ENCODE data around the gene GNA14. TPM values are rescaled to one million over a fixed set of nuclear protein-coding genes. Genes with fewer than 3 reads are reported as not detected.

The GNA14 gene
- total and polyA plus RNA-seq, 2 of the 8 experiments (the other 6 are each of a cell fraction or from before 2014, with no cell fraction given) = 3.4 to 6.3 TPM

- Histone ChIP-seq H4K5ac (ENCODE audit: insufficient read length, low read depth, low read length) (no peak overlapping the region), H3K79me2 (ENCODE audit: control insufficient read depth in 1 of 2, insufficient read depth in 2 of 2, low read length in 2 of 2) (no peaks in the 10 kb centered on the region), H2BK20ac (ENCODE audit: low read length) (no peak overlapping the region), H4K91ac (replicated peaks; ENCODE audit: insufficient read length, low read length) (no peak overlapping the region), H3K18ac (ENCODE audit: extremely low read depth, low read length) (no peak overlapping the region), H3K79me1 (ENCODE audit: low read depth, low read length) (no peaks in the 10 kb centered on the region), H4K20me1 (replicated peaks in 1 of 2; ENCODE audit: control insufficient read depth in 1 of 2, insufficient read depth in 2 of 2, low read length in 2 of 2) (no peaks in the 10 kb centered on the region), H3K56ac (replicated peaks; ENCODE audit: insufficient read length, low read depth, low read length) (no peak overlapping the region), H3K27ac (ENCODE audit: low read depth, low read length) (no peak overlapping the region), H3K23me2 (ENCODE audit: low read depth, low read length) (no peaks in the 10 kb centered on the region), H3K4me1 (replicated peaks in 1 of 4; ENCODE audit: control insufficient read depth in 3 of 4, insufficient read depth in 4 of 4, low read length in 3 of 4) (no peaks in the 10 kb centered on the region; a peak in 2 of 7 replicates), H3K23ac (ENCODE audit: insufficient read length) (no peak overlapping the region), H2AFZ (ENCODE audit: low read length) (no peak overlapping the region), H3K4me3 (ENCODE audit: extremely low read depth in 1 of 4, insufficient read depth in 2 of 4, low read depth in 3 of 4, low read length in 4 of 4) (no peak overlapping the region), H3K4ac (replicated peaks; ENCODE audit: insufficient read length, low read depth, low read length) (no peak overlapping the region), H3K27me3 (replicated peaks in 1 of 4; ENCODE audit: control insufficient read depth in 3 of 4, extremely low read depth in 1 of 4, insufficient read depth in 3 of 4, low read length in 3 of 4) (no peaks in the 10 kb centered on the region), H4K8ac (ENCODE audit: extremely low read depth, insufficient read depth, low read length) (no peak overlapping the region), H2BK5ac (ENCODE audit: low read depth, low read length) (no peak overlapping the region), H2BK15ac (ENCODE audit: low read length) (no peak overlapping the region), H3K14ac (ENCODE audit: insufficient read length) (no peak overlapping the region), H3K4me2 (ENCODE audit: insufficient read depth in 1 of 2, low read depth in 2 of 2, low read length in 2 of 2) (no peak overlapping the region), H3K9ac (replicated peaks in 1 of 4; ENCODE audit: extremely low read depth in 1 of 4, low read depth in 3 of 4, low read length in 3 of 4) (no peak overlapping the region), H3K36me3 (ENCODE audit: control insufficient read depth in 2 of 4, insufficient read depth in 4 of 4, low read length in 3 of 4) (no peaks in the 10 kb centered on the region; a peak in 1 of 8 replicates), H2BK12ac (ENCODE audit: low read depth, low read length) (no peak overlapping the region), H2BK120ac (replicated peaks; ENCODE audit: low read depth, low read length) (no peak overlapping the region), H2AK5ac (ENCODE audit: low read depth, low read length) (no peak overlapping the region), H3K9me3 (ENCODE audit: insufficient read depth in 2 of 2, low read depth in 1 of 2, low read length in 1 of 2) (peaks cover 0 to 7% of the 10 kb centered on the region in 2 experiments; a peak in 1 of 4 replicates)
- CTCF ChIA-PET (ENCODE audit: partially characterized antibody) = interaction anchor here (0.7 to 6.3 kb wide), 7 partner anchors 12 to 162 kb away, joined by 3 to 72 read pairs (median 11); partner anchors contain the start of gene GNA14
- DNase-seq (ENCODE audit: low read depth in 1 of 2, low spot score in 2 of 2) (no peak), FAIRE-seq (no peak)
- POLR2A ChIA-PET (ENCODE audit: partially characterized antibody) = no interaction called here
- no peak for TF ChIP-seq CBX8 (IDR thresholded peaks at IDR 0.05; ENCODE audit: borderline replicate concordance, low read depth, low read length)
- TF ChIP-seq RXRA (IDR thresholded peaks at IDR 0.05; ENCODE audit: insufficient read depth, low read depth, low read length) = no peak
- TF ChIP-seq CREB1 (IDR thresholded peaks at IDR 0.05) = no peak
- TF ChIP-seq EP300 (IDR thresholded peaks at IDR 0.05; ENCODE audit: borderline replicate concordance in 1 of 2, low read depth in 2 of 2, low read length in 2 of 2) = no peak
- no peak for TF ChIP-seq USF2 (IDR thresholded peaks at IDR 0.05; ENCODE audit: low read length)
- TF ChIP-seq CTCF (IDR thresholded peaks at IDR 0.05; ENCODE audit: control extremely low read depth in 1 of 3, insufficient read depth in 1 of 3, low read depth in 1 of 3, low read length in 3 of 3) = no peak
- TF ChIP-seq BRCA1 (IDR thresholded peaks at IDR 0.05; ENCODE audit: low read depth, low read length) = no peak
- TF ChIP-seq RAD21 (IDR thresholded peaks at IDR 0.05 in 1 of 2, conservative IDR thresholded peaks at IDR 0.05 in 1 of 2; ENCODE audit: low read depth in 2 of 2, low read length in 2 of 2) = no peak
- TF ChIP-seq CBX5 (IDR thresholded peaks at IDR 0.05; ENCODE audit: low read depth, low read length) = no peak
- TF ChIP-seq SIN3A (conservative IDR thresholded peaks at IDR 0.05 in 1 of 2, IDR thresholded peaks at IDR 0.05 in 1 of 2; ENCODE audit: low read depth in 1 of 2, low read length in 2 of 2) = no peak
These were observed 161.7 kb downstream of the GNA14 start for GRCh38 chr9:77486463-77486862.

Measured in H1 (cell line).